ENCODE data around the gene DGKH. TPM values are rescaled to one million over a fixed set of nuclear protein-coding genes. Genes with fewer than 3 reads are reported as not detected.
A peak's percentile ranks its signal among the peaks of the same experiment; 100 is the strongest.

DGKH gene
- total and polyA plus RNA-seq, 9 of the 15 experiments (the other 6 are each of a cell fraction or from before 2014, with no cell fraction given) = 0.38 to 4.4 (median 3.1) TPM

DNA sequence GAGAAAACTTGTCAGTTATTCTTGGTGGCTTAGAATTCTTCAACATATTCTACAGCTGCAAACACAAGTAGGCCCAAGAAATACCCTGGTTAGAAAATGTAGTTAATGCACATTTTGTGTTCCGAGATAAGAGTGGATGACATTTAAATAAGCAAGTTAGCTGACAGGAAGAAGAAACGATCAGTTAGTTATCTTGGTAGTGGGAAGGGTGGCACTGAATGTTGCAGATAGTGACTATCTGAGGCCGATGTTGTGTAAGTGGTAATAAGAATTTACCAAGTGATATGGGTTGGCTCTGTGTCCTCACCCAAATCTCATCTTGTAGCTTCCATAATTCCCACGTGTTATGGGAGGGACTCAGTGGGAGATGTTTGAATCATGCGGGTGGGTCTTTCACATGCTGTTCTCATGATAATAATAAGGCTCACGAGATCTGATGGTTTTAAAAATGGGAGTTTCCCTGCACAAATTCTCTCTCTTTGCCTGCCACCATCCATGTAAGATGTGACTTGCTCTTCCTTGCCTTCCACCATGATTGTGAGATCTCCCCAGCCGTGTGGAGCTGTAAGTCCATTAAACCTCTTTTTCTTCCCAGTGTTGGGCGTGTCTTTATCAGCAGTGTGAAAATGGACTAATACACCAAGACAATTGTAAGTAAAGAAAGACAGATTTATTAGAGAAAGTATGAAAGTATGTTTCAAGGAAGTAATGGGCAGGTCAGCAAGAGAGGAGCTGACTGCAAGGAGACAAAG lies 212.6 kb downstream of the DGKH start (continued):
- TF ChIP-seq CREB3 (tag; conservative IDR thresholded peaks at IDR 0.05; ENCODE audit: low read depth) = no peak
- no peak for TF ChIP-seq ZNF134 (CRISPR knock-in tag; conservative IDR thresholded peaks at IDR 0.05)
- TF ChIP-seq, protein P1, sequence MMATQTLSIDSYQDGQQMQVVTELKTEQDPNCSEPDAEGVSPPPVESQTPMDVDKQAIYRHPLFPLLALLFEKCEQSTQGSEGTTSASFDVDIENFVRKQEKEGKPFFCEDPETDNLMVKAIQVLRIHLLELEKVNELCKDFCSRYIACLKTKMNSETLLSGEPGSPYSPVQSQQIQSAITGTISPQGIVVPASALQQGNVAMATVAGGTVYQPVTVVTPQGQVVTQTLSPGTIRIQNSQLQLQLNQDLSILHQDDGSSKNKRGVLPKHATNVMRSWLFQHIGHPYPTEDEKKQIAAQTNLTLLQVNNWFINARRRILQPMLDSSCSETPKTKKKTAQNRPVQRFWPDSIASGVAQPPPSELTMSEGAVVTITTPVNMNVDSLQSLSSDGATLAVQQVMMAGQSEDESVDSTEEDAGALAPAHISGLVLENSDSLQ (IDR thresholded peaks at IDR 0.05) = no peak
- TF ChIP-seq, protein P2, sequence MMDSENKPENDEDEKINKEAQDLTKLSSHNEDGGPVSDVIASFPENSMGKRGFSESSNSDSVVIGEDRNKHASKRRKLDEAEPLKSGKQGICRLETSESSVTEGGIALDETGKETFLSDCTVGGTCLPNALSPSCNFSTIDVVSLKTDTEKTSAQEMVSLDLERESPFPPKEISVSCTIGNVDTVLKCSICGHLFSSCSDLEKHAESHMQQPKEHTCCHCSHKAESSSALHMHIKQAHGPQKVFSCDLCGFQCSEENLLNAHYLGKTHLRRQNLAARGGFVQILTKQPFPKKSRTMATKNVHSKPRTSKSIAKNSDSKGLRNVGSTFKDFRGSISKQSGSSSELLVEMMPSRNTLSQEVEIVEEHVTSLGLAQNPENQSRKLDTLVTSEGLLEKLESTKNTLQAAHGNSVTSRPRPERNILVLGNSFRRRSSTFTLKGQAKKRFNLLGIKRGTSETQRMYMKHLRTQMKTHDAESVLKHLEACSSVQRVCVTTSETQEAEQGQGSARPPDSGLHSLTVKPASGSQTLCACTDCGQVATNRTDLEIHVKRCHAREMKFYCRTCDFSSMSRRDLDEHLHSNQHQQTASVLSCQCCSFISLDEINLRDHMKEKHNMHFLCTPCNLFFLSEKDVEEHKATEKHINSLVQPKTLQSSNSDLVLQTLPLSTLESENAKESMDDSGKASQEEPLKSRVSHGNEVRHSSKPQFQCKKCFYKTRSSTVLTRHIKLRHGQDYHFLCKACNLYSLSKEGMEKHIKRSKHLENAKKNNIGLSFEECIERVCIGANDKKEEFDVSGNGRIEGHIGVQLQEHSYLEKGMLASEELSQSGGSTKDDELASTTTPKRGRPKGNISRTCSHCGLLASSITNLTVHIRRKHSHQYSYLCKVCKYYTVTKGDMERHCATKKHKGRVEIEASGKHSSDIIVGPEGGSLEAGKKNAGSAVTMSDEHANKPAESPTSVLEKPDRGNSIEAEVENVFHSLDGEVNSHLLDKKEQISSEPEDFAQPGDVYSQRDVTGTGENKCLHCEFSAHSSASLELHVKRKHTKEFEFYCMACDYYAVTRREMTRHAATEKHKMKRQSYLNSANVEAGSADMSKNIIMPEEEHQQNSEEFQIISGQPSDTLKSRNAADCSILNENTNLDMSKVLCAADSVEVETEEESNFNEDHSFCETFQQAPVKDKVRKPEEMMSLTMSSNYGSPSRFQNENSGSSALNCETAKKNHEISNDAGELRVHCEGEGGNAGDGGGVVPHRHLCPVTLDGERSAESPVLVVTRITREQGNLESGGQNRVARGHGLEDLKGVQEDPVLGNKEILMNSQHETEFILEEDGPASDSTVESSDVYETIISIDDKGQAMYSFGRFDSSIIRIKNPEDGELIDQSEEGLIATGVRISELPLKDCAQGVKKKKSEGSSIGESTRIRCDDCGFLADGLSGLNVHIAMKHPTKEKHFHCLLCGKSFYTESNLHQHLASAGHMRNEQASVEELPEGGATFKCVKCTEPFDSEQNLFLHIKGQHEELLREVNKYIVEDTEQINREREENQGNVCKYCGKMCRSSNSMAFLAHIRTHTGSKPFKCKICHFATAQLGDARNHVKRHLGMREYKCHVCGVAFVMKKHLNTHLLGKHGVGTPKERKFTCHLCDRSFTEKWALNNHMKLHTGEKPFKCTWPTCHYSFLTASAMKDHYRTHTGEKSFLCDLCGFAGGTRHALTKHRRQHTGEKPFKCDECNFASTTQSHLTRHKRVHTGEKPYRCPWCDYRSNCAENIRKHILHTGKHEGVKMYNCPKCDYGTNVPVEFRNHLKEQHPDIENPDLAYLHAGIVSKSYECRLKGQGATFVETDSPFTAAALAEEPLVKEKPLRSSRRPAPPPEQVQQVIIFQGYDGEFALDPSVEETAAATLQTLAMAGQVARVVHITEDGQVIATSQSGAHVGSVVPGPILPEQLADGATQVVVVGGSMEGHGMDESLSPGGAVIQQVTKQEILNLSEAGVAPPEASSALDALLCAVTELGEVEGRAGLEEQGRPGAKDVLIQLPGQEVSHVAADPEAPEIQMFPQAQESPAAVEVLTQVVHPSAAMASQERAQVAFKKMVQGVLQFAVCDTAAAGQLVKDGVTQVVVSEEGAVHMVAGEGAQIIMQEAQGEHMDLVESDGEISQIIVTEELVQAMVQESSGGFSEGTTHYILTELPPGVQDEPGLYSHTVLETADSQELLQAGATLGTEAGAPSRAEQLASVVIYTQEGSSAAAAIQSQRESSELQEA (IDR thresholded peaks at IDR 0.05; ENCODE audit: low read depth) = no peak
- TF ChIP-seq TRIM28 (IDR thresholded peaks at IDR 0.05) = peak; percentile 55; the same call in 1 of the 2 replicates
- TF ChIP-seq, protein P3, sequence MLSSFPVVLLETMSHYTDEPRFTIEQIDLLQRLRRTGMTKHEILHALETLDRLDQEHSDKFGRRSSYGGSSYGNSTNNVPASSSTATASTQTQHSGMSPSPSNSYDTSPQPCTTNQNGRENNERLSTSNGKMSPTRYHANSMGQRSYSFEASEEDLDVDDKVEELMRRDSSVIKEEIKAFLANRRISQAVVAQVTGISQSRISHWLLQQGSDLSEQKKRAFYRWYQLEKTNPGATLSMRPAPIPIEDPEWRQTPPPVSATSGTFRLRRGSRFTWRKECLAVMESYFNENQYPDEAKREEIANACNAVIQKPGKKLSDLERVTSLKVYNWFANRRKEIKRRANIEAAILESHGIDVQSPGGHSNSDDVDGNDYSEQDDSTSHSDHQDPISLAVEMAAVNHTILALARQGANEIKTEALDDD (IDR thresholded peaks at IDR 0.05) = peak; percentile 35; the same call in 1 of the 2 replicates
- TF ChIP-seq HDGF (IDR thresholded peaks at IDR 0.05) = no peak
- no peak for TF ChIP-seq LCOR (CRISPR knock-in tag; IDR thresholded peaks at IDR 0.05)
- TF ChIP-seq ARID1B (IDR thresholded peaks at IDR 0.05) = peak; percentile 29; the same call in 1 of the 2 replicates
- no peak for TF ChIP-seq ZNF3 (CRISPR knock-in tag; IDR thresholded peaks at IDR 0.05)
- TF ChIP-seq CBX2 (IDR thresholded peaks at IDR 0.05; ENCODE audit: insufficient read depth, low read length, poor library complexity, severe bottlenecking) = no peak
- TF ChIP-seq CBX3 (IDR thresholded peaks at IDR 0.05; ENCODE audit: borderline replicate concordance in 1 of 2, low read length in 2 of 2) = peak in 1 of 2 experiments; percentile 65; a peak in 1 of 3 replicates
- peak; percentile 70 for TF ChIP-seq TCF3 (CRISPR knock-in tag; IDR thresholded peaks at IDR 0.05)
- peak; percentile 52; the same call in 1 of the 2 replicates for TF ChIP-seq ZEB2 (IDR thresholded peaks at IDR 0.05)

Data from K562 (cell line).